Retinal pigment epithelial cell (primary cell): Measurements from ENCODE around the gene MIER2.

Experiments
- DNase-seq: peaks from one replicate; pipeline ENCODE4 v3.0.0-alpha.2; 2010; ENCODE audit warnings: low read depth
- H3K4me3 ChIP-seq: 2 replicates; pipeline ENCODE4 v1.5.1; 2011; ENCODE audit warnings: mild to moderate bottlenecking, low read length, control low read depth, moderate library complexity
- CTCF ChIP-seq: conservative IDR thresholded peaks from 2 replicates; pipeline ENCODE4 v1.5.1; 2011; ENCODE audit warnings: low read depth, low read length, control low read depth, inconsistent platforms

The MIER2 gene

GRCh38 chr19:305240-306150, 39.1 kb downstream of the MIER2 start:
- no peak for DNase-seq
- no peak for TF ChIP-seq CTCF
- no peak overlapping the region for H3K4me3 ChIP-seq

- no peak overlapping the region for H3K4me3 ChIP-seq
- DNase-seq: no peak
- no peak for TF ChIP-seq CTCF
Measured at GRCh38 chr19:296476-297225, 47.9 kb downstream of the MIER2 start.

- H3K4me3 ChIP-seq: no peak overlapping the region
- DNase-seq: no peak
- TF ChIP-seq CTCF: no peak
Measured at GRCh38 chr19:295687-296370, 48.8 kb downstream of the MIER2 start.

GRCh38 chr19:294946-295686, 49.5 kb downstream of the MIER2 start:
- peak overlapping the region; percentile 9 for H3K4me3 ChIP-seq
- no peak for DNase-seq
- peak; percentile 81 for TF ChIP-seq CTCF

- peak overlapping the region; percentile 9 for H3K4me3 ChIP-seq
- TF ChIP-seq CTCF: no peak
- no peak for DNase-seq
Measured at GRCh38 chr19:294341-294945, 50.2 kb downstream of the MIER2 start.

- no peak overlapping the region for H3K4me3 ChIP-seq
- DNase-seq: no peak
- no peak for TF ChIP-seq CTCF
Measured at GRCh38 chr19:293436-294110, 51.0 kb downstream of the MIER2 start.
